Thoracic aorta (tissue), 2 donors: Measurements from ENCODE around the gene TXN. TPM values are rescaled to one million over a fixed set of nuclear protein-coding genes. Genes with fewer than 3 reads are reported as not detected.

ENCODE experiments used
- ATAC-seq: fragments of 150-250 bp; one replicate; pipeline ENCODE4 v1.8.0; 2017; ENCODE audit warnings: low read depth; ENCODE audit not compliant: insufficient number of reproducible peaks, low FRiP score
- DNase-seq: peaks from one replicate; pipeline ENCODE4 v3.0.0-alpha.2; 2020; ENCODE audit warnings: low spot score
- H3K27ac ChIP-seq, 2 donors: fragments of 200-600 bp; sonication (generic); 1 replicate in 1 of 2; 2 replicates in 1 of 2; pipeline ENCODE4 v1.5.1; 2016; ENCODE audit warnings: mild to moderate bottlenecking in 2 of 2, moderate library complexity in 2 of 2
- H3K27me3 ChIP-seq: fragments of 200-600 bp; sonication (generic); replicated peaks from 2 replicates; pipeline ENCODE4 v1.6.0; 2016; ENCODE audit warnings: mild to moderate bottlenecking; ENCODE audit not compliant: insufficient read depth
- H3K36me3 ChIP-seq: fragments of 200-600 bp; sonication (generic); one replicate; pipeline ENCODE4 v1.5.1; 2016
- H3K4me1 ChIP-seq, 2 donors: fragments of 200-600 bp; sonication (generic); 1 replicate in 1 of 2; 2 replicates in 1 of 2; pipeline versions ENCODE4 v1.5.1 to v1.6.0; 2016; ENCODE audit warnings: low read depth in 2 of 2, mild to moderate bottlenecking in 1 of 2; ENCODE audit not compliant: control insufficient read depth in 1 of 2
- H3K4me3 ChIP-seq: fragments of 200-600 bp; sonication (generic); 2 replicates; pipeline ENCODE4 v1.5.1; 2016; ENCODE audit warnings: mild to moderate bottlenecking
- H3K9me3 ChIP-seq: fragments of 200-600 bp; sonication (generic); 2 replicates; pipeline ENCODE4 v1.5.1; 2016
- CTCF ChIP-seq: fragments of 200-600 bp; sonication (generic); IDR thresholded peaks from one replicate; pipeline ENCODE4 v1.5.1; 2019; ENCODE audit warnings: antibody characterized with exemption
- total RNA-seq, 2 donors: library from RNA; depleted of rRNA; stranded (reverse); fragments of >200 nt; gene quantifications; one replicate each; pipeline versions ENCODE4 v1.1.0 to v1.2.3, GENCODE V29; 2016

Gene TXN
- total RNA-seq, result 100 to 1,000 TPM in 1 of 2 donors, 10 to 100 TPM in 1; 47.5 to 105 TPM

GRCh38 chr9:110256380-110257096 is at the start of gene TXN:
Gene TXN, minus strand, starts transcription at chr9:110256507. Its CDS starts 72 bp downstream, at chr9:110256435.
- peaks cover 18 to 23% of the 10 kb centered on the region in 2 donors for H3K4me1 ChIP-seq
- ATAC-seq, result peak; percentile 81
- DNase-seq, result peak; percentile 63
- H3K4me3 ChIP-seq, result peak within 1 kb of the TSS; percentile 81
- no peak for TF ChIP-seq CTCF
- no peaks in the 10 kb centered on the region for H3K9me3 ChIP-seq
- no peaks in the 10 kb centered on the region for H3K36me3 ChIP-seq
- H3K27ac ChIP-seq, result peak within 1 kb of the TSS; percentile 81 to 84
- H3K27me3 ChIP-seq, result no peaks in the 10 kb centered on the region

- DNase-seq (no peak), ATAC-seq (no peak)
- TF ChIP-seq CTCF, result no peak
- no peaks in the 10 kb centered on the region for H3K9me3 ChIP-seq
- H3K27me3 ChIP-seq, result no peaks in the 10 kb centered on the region
- H3K36me3 ChIP-seq, result no peaks in the 10 kb centered on the region
- H3K4me1 ChIP-seq, result no peaks in the 10 kb centered on the region
- H3K4me3 ChIP-seq, result no peak overlapping the region
- no peak overlapping the region for H3K27ac ChIP-seq
Measured at GRCh38 chr9:110303133-110303532, 46.8 kb upstream of the TXN start.

- DNase-seq (no peak), ATAC-seq (no peak)
- no peaks in the 10 kb centered on the region for H3K36me3 ChIP-seq
- TF ChIP-seq CTCF, result no peak
- no peak overlapping the region for H3K27ac ChIP-seq
- H3K4me1 ChIP-seq, result no peaks in the 10 kb centered on the region
- H3K27me3 ChIP-seq, result no peaks in the 10 kb centered on the region
- no peaks in the 10 kb centered on the region for H3K9me3 ChIP-seq
- H3K4me3 ChIP-seq, result no peak overlapping the region
Measured at GRCh38 chr9:110298043-110298605, 41.8 kb upstream of the TXN start.

GRCh38 chr9:110293248-110293647 is 36.9 kb upstream of the TXN start:
- no peak overlapping the region for H3K27ac ChIP-seq
- no peak overlapping the region for H3K4me3 ChIP-seq
- no peaks in the 10 kb centered on the region for H3K4me1 ChIP-seq
- TF ChIP-seq CTCF, result no peak
- DNase-seq, result no peak
- H3K36me3 ChIP-seq, result no peaks in the 10 kb centered on the region
- no peaks in the 10 kb centered on the region for H3K9me3 ChIP-seq
- no peak for ATAC-seq
- H3K27me3 ChIP-seq, result no peaks in the 10 kb centered on the region

GRCh38 chr9:110291921-110292557 is 35.7 kb upstream of the TXN start:
- no peaks in the 10 kb centered on the region for H3K4me1 ChIP-seq
- no peak overlapping the region for H3K27ac ChIP-seq
- H3K4me3 ChIP-seq, result no peak overlapping the region
- no peaks in the 10 kb centered on the region for H3K36me3 ChIP-seq
- TF ChIP-seq CTCF, result no peak
- no peaks in the 10 kb centered on the region for H3K27me3 ChIP-seq
- DNase-seq (no peak), ATAC-seq (no peak)
- no peaks in the 10 kb centered on the region for H3K9me3 ChIP-seq
